HG03342 (cell line): ENCODE results near the gene C6.

Source experiments
- ATAC-seq: cut with Tn5 transposase; IDR thresholded peaks from one replicate; pipeline ENCODE4 v1.9.1; 2021; ENCODE audit warnings: mild to moderate bottlenecking, moderate library complexity; ENCODE audit not compliant: unreplicated experiment

Gene C6

GRCh38 chr5:41127967-41128690 lies 85.2 kb downstream of the C6 start:
- no peak for ATAC-seq

GRCh38 chr5:41122459-41122858 lies 90.9 kb downstream of the C6 start:
- no peak for ATAC-seq

- no peak for ATAC-seq
Measured at GRCh38 chr5:41120600-41120999, 92.7 kb downstream of the C6 start.

GRCh38 chr5:41118177-41118576 lies 95.2 kb downstream of the C6 start:
- no peak for ATAC-seq

GRCh38 chr5:41115281-41115680 lies 98.1 kb downstream of the C6 start:
- ATAC-seq, result no peak

- no peak for ATAC-seq
Measured at GRCh38 chr5:41112486-41113455, 100.6 kb downstream of the C6 start.

- no peak for ATAC-seq
Measured at GRCh38 chr5:41109186-41109585, 104.1 kb downstream of the C6 start.

GRCh38 chr5:41102341-41102740 lies 111.0 kb downstream of the C6 start:
- no peak for ATAC-seq

- ATAC-seq, result no peak
Measured at GRCh38 chr5:41097642-41098041, 115.7 kb downstream of the C6 start.

- no peak for ATAC-seq
Measured at GRCh38 chr5:41095324-41096101, 117.8 kb downstream of the C6 start.

GRCh38 chr5:41094871-41095270 lies 118.5 kb downstream of the C6 start:
- ATAC-seq, result no peak

GRCh38 chr5:41093803-41094202 lies 119.5 kb downstream of the C6 start:
- ATAC-seq, result no peak
